SK-N-SH (cell line): Measurements from ENCODE around the gene NR1H4. TPM values are rescaled to one million over a fixed set of nuclear protein-coding genes. Genes with fewer than 3 reads are reported as not detected.

ENCODE experiments used
- CTCF ChIA-PET: fragments of 300-600, 350-600 bp; formaldehyde crosslinking; extraction: SDS; loops from one replicate; lab custom pipeline; 2021; lab: Yijun Ruan, JAX
- POLR2A ChIA-PET: fragments of 350-600 bp; sonication (Branson Sonifier 250); formaldehyde crosslinking; extraction: SDS; loops from one replicate; lab custom pipeline; 2020; ENCODE audit warnings: antibody characterized with exemption, inconsistent platforms; lab: Yijun Ruan, JAX
- DNase-seq: peaks from one replicate; pipeline ENCODE4 v3.0.0; 2012
- H2AFZ ChIP-seq: fragments of 200-600 bp; sonication (generic); 2 replicates; pipeline ENCODE4 v1.8.1; 2016; ENCODE audit warnings: antibody characterized with exemption, mild to moderate bottlenecking, low read depth
- H3F3A ChIP-seq: fragments of 200-600 bp; sonication (generic); replicated peaks from 2 replicates; pipeline ENCODE3; 2016; ENCODE audit warnings: antibody characterized with exemption, mild to moderate bottlenecking; ENCODE audit not compliant: insufficient read depth
- H3K27ac ChIP-seq, 2 experiments: fragments of 200-500 bp in 1 of 2; fragments of 200-600 bp in 1 of 2; sonication (Bioruptor generic) in 1 of 2; sonication (generic), shearing (Covaris generic) in 1 of 2; 2 replicates each; pipeline versions ENCODE4 v1.5.1 to v1.6.1; 2014 to 2016; ENCODE audit warnings: low read depth in 2 of 2, inconsistent platforms in 1 of 2, low read length in 1 of 2, mild to moderate bottlenecking in 1 of 2, mixed read lengths in 1 of 2
- H3K27me3 ChIP-seq: fragments of 200-600 bp; sonication (generic), shearing (Covaris generic); 2 replicates; pipeline ENCODE4 v1.6.1; 2016; ENCODE audit warnings: mixed run types; ENCODE audit not compliant: insufficient read depth
- H3K36me3 ChIP-seq, 2 experiments: fragments of 200-500 bp in 1 of 2; fragments of 200-600 bp in 1 of 2; sonication (Bioruptor generic) in 1 of 2; sonication (generic) in 1 of 2; replicated peaks in 1 of 2; 2 replicates each; pipeline versions ENCODE3 to v1.5.1; 2014 to 2016; ENCODE audit warnings: low read length in 1 of 2, mild to moderate bottlenecking in 1 of 2; ENCODE audit not compliant: insufficient read depth in 2 of 2, control insufficient read depth in 1 of 2
- H3K4me1 ChIP-seq, 2 experiments: fragments of 200-500 bp in 1 of 2; fragments of 200-600 bp in 1 of 2; sonication (Bioruptor generic) in 1 of 2; sonication (generic), shearing (Covaris generic) in 1 of 2; 2 replicates each; pipeline versions ENCODE4 v1.5.1 to v1.6.1; 2014 to 2016; ENCODE audit warnings: low read depth in 1 of 2, low read length in 1 of 2, mixed run types in 1 of 2; ENCODE audit not compliant: insufficient read depth in 2 of 2, control insufficient read depth in 1 of 2
- H3K4me2 ChIP-seq: fragments of 200-600 bp; sonication (generic), shearing (Covaris generic); 2 replicates; pipeline ENCODE4 v1.6.1; 2017; ENCODE audit warnings: mixed run types
- H3K4me3 ChIP-seq, 2 experiments: fragments of 200-500 bp in 1 of 2; fragments of 200-600 bp in 1 of 2; sonication (Bioruptor generic) in 1 of 2; sonication (generic), shearing (Covaris generic) in 1 of 2; 2 replicates each; pipeline versions ENCODE4 v1.5.1 to v1.8.1; 2014 to 2016; ENCODE audit warnings: low read depth in 2 of 2, inconsistent platforms in 1 of 2, low read length in 1 of 2, mild to moderate bottlenecking in 1 of 2, mixed read lengths in 1 of 2, moderate library complexity in 1 of 2
- H3K79me2 ChIP-seq: fragments of 200-600 bp; sonication (generic); 2 replicates; pipeline ENCODE4 v1.8.1; 2017; ENCODE audit warnings: mild to moderate bottlenecking; ENCODE audit not compliant: insufficient read depth
- H3K9ac ChIP-seq: fragments of 200-600 bp; sonication (generic); 2 replicates; pipeline ENCODE4 v1.6.1; 2017; ENCODE audit warnings: mixed run types
- H3K9me2 ChIP-seq: fragments of 200-600 bp; sonication (generic); 2 replicates; pipeline ENCODE4 v1.6.1; 2017; ENCODE audit warnings: mixed run types
- H3K9me3 ChIP-seq: fragments of 200-600 bp; sonication (generic); 2 replicates; pipeline ENCODE4 v1.6.1; 2017; ENCODE audit warnings: mixed run types, mild to moderate bottlenecking, moderate library complexity
- H4K20me1 ChIP-seq: fragments of 200-600 bp; sonication (generic); 2 replicates; pipeline ENCODE4 v1.6.1; 2017; ENCODE audit warnings: mild to moderate bottlenecking, mixed run types; ENCODE audit not compliant: insufficient read depth
- CHD2 ChIP-seq: fragments of 150-350 bp; IDR thresholded peaks from 2 replicates; pipeline ENCODE4 v1.6.1; 2018; ENCODE audit warnings: low read length; ENCODE audit not compliant: partially characterized antibody
- CTCF ChIP-seq: fragments of 200-600 bp; sonication (generic); IDR thresholded peaks from 2 replicates; pipeline ENCODE4 v1.6.1; 2017; ENCODE audit warnings: antibody characterized with exemption, mild to moderate bottlenecking, moderate library complexity
- EP300 ChIP-seq, 2 experiments: IDR thresholded peaks; 2 replicates each; pipeline versions ENCODE4 v1.4.0 to v1.6.1; 2012; ENCODE audit warnings: borderline replicate concordance in 1 of 2, low read depth in 1 of 2, low read length in 1 of 2
- EZH2phosphoT487 ChIP-seq: fragments of 200-600 bp; sonication (generic); IDR thresholded peaks from 2 replicates; pipeline ENCODE4 v1.6.1; 2017; ENCODE audit warnings: low read depth, mixed run types, mild to moderate bottlenecking, antibody characterized with exemption, moderate library complexity, borderline replicate concordance
- FOSL2 ChIP-seq: IDR thresholded peaks from 2 replicates; pipeline ENCODE4 v1.4.0; 2012; ENCODE audit warnings: low read depth, mild to moderate bottlenecking, moderate library complexity, borderline replicate concordance
- FOXM1 ChIP-seq: IDR thresholded peaks from 2 replicates; pipeline ENCODE4 v1.4.0; 2012; ENCODE audit warnings: low read depth, mild to moderate bottlenecking
- GATA2 ChIP-seq: sonication (generic); formaldehyde crosslinking; IDR thresholded peaks from 2 replicates; pipeline ENCODE4 v1.5.0; 2020; ENCODE audit warnings: mild to moderate bottlenecking, missing genetic modification reagents
- MEF2A ChIP-seq: IDR thresholded peaks from 2 replicates; pipeline ENCODE4 v1.4.0; 2012; ENCODE audit warnings: low read depth, borderline replicate concordance
- MXI1 ChIP-seq: IDR thresholded peaks from 2 replicates; pipeline ENCODE4 v1.6.1; 2012; ENCODE audit warnings: mild to moderate bottlenecking, low read depth, low read length, improper control_type of control experiment
- NRF1 ChIP-seq: IDR thresholded peaks from 2 replicates; pipeline ENCODE4 v1.6.1; 2012; ENCODE audit warnings: low read depth, mild to moderate bottlenecking, low read length
- PBX3 ChIP-seq: IDR thresholded peaks from 2 replicates; pipeline ENCODE4; 2012
- RAD21 ChIP-seq: IDR thresholded peaks from 2 replicates; pipeline ENCODE4 v1.6.1; 2012; ENCODE audit warnings: mild to moderate bottlenecking, low read length
- RCOR1 ChIP-seq: fragments of 150-350 bp; IDR thresholded peaks from 2 replicates; pipeline ENCODE4 v1.6.1; 2017; ENCODE audit warnings: antibody characterized with exemption, low read length
- REST ChIP-seq: IDR thresholded peaks from 2 replicates; pipeline ENCODE4 v1.6.1; 2012; ENCODE audit warnings: mild to moderate bottlenecking, low read depth, low read length, moderate library complexity
- SMC3 ChIP-seq: IDR thresholded peaks from 2 replicates; pipeline ENCODE4 v1.6.1; 2012; ENCODE audit warnings: low read depth, low read length, improper control_type of control experiment
- TAF1 ChIP-seq: IDR thresholded peaks from 2 replicates; pipeline ENCODE4 v1.6.1; 2012; ENCODE audit warnings: low read depth, mild to moderate bottlenecking, low read length, moderate library complexity, borderline replicate concordance
- TCF12 ChIP-seq: IDR thresholded peaks from 2 replicates; pipeline ENCODE4 v1.4.0; 2012
- YY1 ChIP-seq: IDR thresholded peaks from 2 replicates; pipeline ENCODE4 v1.4.0; 2012; ENCODE audit warnings: low read depth, mild to moderate bottlenecking
- WGBS: methylation state at CpG from one replicate; pipeline ENCODE4 v1.1.6; 2017; ENCODE audit warnings: low lambda C conversion rate; 5-methylcytosine and 5-hydroxymethylcytosine counted together
- polyA plus RNA-seq, 3 experiments: library from polyadenylated mRNA; depleted of rRNA; stranded (reverse); fragments of >200 nt; gene quantifications; 2 replicates each; pipeline ENCODE4 v1.2.3, GENCODE V29; 2012

The NR1H4 gene
- polyA plus RNA-seq, 1 of the 3 experiments (the other 2 are of a cell fraction), result not detected

GRCh38 chr12:100484183-100484886, 10.7 kb downstream of the NR1H4 start:
- H3K4me3 ChIP-seq, result no peak overlapping the region
- no peaks in the 10 kb centered on the region for H3K4me1 ChIP-seq
- no peaks in the 10 kb centered on the region for H3K9me3 ChIP-seq
- CTCF ChIA-PET, result no interaction called here
- POLR2A ChIA-PET, result no interaction called here
- no peaks in the 10 kb centered on the region for H3K79me2 ChIP-seq
- no peaks in the 10 kb centered on the region for H3K27me3 ChIP-seq
- H3K36me3 ChIP-seq, result no peaks in the 10 kb centered on the region
- no peaks in the 10 kb centered on the region for H3F3A ChIP-seq
- no peak overlapping the region for H3K4me2 ChIP-seq
- H3K27ac ChIP-seq, result no peak overlapping the region
- no peaks in the 10 kb centered on the region for H3K9me2 ChIP-seq
- no peak for DNase-seq
- H2AFZ ChIP-seq, result no peak overlapping the region
- WGBS, result 38% methylated on average over 6 of the region's 6 CpGs
- TF ChIP-seq PBX3 (no peak), GATA2 (CRISPR knock-in tag) (no peak), RCOR1 (no peak), FOXM1 (no peak), RAD21 (no peak)
- no peak overlapping the region for H3K9ac ChIP-seq
- no peaks in the 10 kb centered on the region for H4K20me1 ChIP-seq

GRCh38 chr12:100484891-100485471, 11.3 kb downstream of the NR1H4 start:
- Histone ChIP-seq H3K9ac (no peak overlapping the region), H3K27ac (no peak overlapping the region), H4K20me1 (no peaks in the 10 kb centered on the region), H3K79me2 (no peaks in the 10 kb centered on the region), H3K9me2 (no peaks in the 10 kb centered on the region), H3K36me3 (no peaks in the 10 kb centered on the region), H3K4me1 (no peaks in the 10 kb centered on the region), H3K4me3 (no peak overlapping the region), H2AFZ (no peak overlapping the region), H3K4me2 (no peak overlapping the region), H3F3A (no peaks in the 10 kb centered on the region), H3K9me3 (no peaks in the 10 kb centered on the region), H3K27me3 (no peaks in the 10 kb centered on the region)
- DNase-seq, result no peak
- POLR2A ChIA-PET, result no interaction called here
- no peak for TF ChIP-seq EZH2phosphoT487
- no peak for TF ChIP-seq SMC3
- no peak for TF ChIP-seq RAD21
- no peak for TF ChIP-seq FOSL2
- TF ChIP-seq TCF12, result no peak
- TF ChIP-seq YY1, result no peak
- TF ChIP-seq REST, result no peak
- TF ChIP-seq CHD2, result no peak
- TF ChIP-seq CTCF, result no peak
- TF ChIP-seq TAF1, result no peak
- TF ChIP-seq RCOR1, result no peak
- TF ChIP-seq GATA2 (CRISPR knock-in tag), result no peak
- no peak for TF ChIP-seq NRF1
- TF ChIP-seq MXI1, result no peak
- no peak for TF ChIP-seq EP300 (IDR thresholded peaks at IDR 0.05; ENCODE audit: borderline replicate concordance in 1 of 2, low read depth in 1 of 2, low read length in 1 of 2)
- TF ChIP-seq MEF2A, result no peak
- no peak for TF ChIP-seq PBX3
- CTCF ChIA-PET, result no interaction called here
